GM19239 (cell line): Measurements from ENCODE around the gene PCBP3.

ENCODE experiments used
- DNase-seq: peaks from one replicate; pipeline ENCODE4 v3.0.0; 2011; ENCODE audit warnings: low spot score; ENCODE audit not compliant: insufficient read length
- FAIRE-seq: peaks from 2 replicates; lab custom pipeline; 2011; peaks lifted over from hg19 to GRCh38; lab: Jason Lieb, UNC

The PCBP3 gene

DNA sequence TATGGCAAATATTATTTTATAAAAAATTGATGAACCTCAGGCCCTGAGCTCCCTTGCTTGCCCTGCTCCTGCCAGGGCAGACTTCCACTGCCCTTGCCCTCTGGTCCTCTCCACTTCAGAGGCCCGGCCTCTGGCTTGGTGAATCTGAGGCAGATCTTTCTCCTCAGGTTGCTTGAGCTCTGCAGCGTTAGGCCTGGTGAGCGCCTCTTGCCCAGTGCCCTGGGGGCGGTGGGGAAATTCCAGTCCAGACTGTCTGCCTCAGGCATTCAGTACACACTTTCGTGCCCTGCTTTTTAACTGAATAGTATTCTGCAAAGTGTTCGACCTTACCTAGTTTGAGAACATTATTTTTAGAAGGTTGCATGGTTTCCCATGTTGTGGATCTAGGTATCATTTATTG, 98.2 kb downstream of the PCBP3 start:
- no peak for DNase-seq
- no peak for FAIRE-seq

DNA sequence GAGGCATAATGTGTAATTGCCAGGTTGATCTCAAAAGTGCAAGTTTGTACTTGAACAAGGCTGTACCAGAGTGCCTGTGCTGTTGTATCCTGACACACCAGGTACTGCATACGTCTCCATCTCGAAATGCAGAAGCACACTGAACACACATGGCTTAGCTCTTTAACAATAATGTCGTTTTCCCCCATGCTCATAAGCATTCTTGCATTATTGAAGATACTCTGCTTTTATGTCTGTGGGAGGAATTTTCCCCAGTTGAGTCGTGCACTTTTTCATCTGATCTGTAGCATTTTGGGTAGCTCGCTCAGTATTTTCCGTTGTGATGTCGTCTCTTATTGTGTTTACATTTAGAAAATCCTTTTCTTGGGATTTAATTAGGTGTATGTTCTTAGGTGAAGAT, 98.7 kb downstream of the PCBP3 start:
- no peak for DNase-seq
- FAIRE-seq, result no peak

DNA sequence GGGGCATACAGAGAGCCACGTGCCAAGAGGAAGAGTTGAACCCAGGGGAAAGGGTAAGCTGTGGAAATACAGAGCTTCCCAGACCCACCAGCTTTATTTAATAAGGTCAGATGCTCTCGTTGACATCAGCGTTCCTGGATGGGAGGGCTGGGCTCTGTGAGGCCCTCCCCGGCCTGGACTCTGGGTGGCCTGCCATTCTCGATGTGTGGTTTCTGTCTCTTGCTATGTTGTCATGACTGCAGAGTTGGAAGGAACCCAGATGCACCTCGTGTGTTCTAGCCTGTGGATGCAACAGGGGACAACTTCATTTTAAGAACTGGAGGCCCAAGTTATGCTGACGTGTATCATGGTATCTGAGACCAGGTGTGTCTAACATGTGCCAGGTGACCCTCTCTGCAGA, 101.7 kb downstream of the PCBP3 start:
- FAIRE-seq, result no peak
- DNase-seq, result no peak

DNA sequence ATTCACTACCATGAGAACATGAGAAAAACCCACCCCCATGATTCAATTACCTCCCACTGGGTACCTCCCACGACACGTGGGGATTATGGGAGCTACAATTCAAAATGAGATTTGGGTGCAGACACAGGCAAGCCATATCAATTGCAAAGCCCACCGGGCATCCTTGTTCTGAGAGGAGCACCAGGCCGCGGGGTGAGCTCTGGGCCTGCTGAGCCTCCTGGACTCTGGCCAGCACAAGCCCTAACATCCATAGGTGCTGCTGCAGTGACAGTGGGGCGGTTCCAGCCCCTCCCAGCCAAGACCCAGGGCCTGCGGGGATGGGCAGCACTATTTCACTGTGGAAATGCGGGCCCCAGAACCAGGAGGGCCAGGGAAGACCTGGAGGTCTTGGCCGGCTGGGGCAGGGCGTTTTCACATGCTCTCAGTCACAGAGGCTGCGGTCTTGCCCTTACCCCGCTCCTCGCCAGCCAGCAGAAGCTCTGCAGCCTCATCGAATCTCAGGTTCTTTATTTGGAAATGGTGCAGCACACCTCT, 103.8 kb downstream of the PCBP3 start:
- FAIRE-seq (no peak), DNase-seq (no peak)

DNA sequence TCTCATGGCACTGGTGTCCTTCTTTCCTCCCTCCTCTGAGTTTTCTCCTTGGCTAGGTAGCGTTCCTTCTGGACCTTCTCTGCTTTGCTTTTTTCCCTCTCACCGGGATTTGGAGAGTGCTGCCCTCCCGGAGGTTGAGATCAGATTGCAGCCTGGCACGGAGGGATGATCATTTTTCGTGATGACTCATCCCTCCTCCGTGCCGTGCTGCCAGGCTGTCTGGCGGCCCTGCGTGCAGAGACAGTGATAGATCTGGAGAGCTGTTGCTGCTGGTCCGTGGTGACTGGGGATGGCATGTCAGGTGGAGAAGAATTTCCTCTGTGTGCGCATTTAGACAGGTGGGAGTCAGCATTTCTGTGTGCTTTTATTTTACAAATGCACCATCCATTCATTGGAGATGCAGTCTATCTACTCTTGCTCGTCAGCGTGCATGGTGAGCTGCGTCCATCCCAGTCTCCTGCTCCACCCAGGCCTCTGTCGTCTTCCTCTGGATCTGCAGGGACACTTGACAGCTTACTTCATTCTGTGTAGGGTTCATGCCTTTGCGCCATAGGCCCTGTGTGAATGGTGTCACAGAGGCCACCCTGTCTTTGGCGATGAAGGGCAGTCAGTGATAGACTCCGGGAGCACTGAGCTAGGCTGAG, 104.4 kb downstream of the PCBP3 start:
- DNase-seq (no peak), FAIRE-seq (no peak)

DNA sequence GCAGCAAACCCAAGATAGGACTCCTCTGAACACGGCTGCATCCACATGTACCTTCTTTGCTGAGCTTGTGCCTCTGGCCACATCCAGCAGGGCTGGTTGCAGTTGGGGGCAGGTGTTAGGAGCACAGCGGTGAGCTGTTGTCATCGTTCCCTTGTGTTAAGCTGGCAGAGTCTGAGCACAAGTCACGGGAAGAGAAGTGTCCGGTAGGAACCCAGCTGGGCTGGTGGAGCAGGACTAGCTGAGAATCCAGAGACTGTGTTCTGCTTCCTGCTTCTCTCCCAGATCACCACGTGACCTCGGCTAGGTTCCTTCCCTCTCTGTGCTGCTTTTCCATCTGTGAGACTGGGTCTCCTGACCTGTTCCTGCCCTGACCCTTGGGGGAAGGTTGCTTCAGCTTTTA, 105.1 kb downstream of the PCBP3 start:
- DNase-seq, result no peak
- FAIRE-seq, result no peak

DNA sequence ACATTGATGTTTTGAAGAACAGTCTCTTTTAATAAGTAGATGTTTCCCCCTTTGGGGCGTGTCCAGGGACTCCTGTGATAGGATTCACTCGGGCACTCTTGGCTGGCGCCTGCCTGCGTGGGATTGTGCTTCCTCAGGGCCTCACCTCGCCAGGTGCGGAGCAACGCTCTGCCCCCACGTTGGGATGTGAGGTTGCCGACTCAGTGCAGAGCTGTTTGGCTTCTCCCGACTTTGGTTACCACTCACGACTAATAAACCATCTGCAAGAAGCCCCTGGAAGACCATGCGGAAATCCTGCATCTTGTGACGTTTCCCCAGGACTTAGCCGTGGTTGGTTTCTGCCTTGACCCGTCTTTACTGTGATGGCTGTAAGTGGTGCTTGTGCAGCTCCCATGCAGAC, 106.4 kb downstream of the PCBP3 start:
- FAIRE-seq (no peak), DNase-seq (no peak)

DNA sequence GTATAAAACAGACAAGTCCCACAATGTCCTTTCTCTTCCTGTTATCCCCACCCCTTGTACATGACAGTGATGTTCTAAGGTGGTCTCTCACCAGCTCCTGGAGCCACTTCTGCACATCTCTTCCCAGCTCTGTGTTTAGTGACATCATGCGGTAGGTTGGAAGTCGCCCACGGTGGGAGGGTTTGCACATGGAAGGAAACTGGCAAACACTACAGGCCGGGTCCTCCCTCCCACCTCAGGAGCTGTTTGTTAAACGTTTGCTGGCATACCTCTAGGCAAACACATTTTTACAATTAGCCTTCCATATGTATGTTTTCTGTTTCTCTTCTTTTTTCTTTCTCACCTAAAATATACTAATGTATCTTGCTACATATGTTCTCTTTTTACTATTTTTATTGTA, 107.4 kb downstream of the PCBP3 start:
- no peak for DNase-seq

DNA sequence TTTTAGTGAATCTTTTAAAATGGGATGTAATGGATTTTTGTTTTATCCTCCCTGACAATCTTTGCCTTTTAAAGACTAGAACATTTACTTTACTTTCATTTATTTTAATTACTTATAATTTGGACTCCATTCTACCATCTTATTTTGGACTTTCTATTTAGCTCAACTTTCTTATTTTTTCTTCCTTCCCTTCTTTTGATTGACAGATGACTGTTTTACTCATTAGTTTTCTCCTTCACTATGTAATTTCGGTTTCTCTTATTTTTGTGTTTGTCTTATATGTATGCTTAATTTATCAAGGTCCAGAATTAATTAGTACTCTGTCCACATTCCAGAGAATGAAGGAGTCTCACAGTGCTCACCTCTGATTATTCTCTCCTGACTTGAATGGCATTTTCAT, 109.9 kb downstream of the PCBP3 start:
- DNase-seq (no peak), FAIRE-seq (no peak)

More for the DNA sequence above, 107.4 kb downstream of the PCBP3 start:
- no peak for FAIRE-seq

DNA sequence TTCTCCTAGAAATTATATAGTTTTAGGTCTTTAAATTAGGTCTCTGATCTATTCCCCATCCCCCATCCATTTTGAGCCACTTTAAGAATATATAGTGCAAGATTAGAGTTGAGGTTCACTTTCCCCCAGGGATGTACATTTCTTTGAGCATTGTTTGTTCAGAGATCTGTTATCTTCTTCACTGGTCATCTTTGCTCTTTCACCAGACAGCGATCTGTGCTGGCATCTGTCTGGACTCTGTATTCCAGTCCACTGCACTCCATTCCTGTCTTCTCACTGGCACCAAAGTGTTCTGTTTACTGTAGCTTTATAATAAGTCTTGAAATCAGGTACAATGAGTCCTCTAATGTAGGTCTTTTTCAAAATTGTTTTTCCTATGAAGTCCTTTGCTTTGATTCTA, 112.5 kb downstream of the PCBP3 start:
- FAIRE-seq, result no peak
- no peak for DNase-seq

DNA sequence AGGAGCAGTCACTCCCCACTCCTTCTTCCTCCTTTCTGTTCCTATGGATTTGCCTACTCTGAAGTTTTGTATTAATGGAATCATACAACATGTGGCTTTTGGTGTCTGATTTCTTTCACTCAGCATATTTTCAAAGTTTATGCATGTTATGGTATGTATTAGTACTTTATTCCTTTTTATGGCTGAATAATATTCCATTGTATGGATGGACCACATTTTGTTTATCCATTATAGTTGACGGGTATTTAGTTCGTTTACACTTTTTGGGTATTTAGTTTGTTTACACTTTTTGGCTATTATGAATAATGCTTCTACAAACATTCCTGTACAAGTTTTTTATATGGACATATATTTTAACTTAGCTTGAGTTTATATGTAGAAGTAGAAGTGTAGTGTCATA, 113.1 kb downstream of the PCBP3 start:
- no peak for DNase-seq
- no peak for FAIRE-seq

DNA sequence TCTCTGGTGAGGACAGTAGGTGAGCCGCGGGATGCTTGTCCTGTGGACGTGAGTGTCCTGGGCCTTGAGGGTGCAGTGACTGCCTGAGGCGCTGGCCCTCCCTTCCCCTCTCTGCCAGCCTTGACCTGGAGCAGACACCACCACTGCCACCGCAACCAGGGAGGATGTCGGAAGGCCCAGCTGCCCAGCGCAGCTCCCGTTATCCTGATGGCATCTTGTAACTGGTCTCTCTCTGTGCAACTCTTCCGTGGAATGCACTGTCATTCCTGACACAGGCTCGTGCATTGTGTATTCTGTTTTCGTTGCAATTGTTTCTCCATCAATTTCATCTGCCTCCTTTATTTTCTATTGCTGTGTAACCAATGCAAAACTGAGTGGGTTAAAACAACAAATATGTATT, 118.2 kb downstream of the PCBP3 start:
- DNase-seq, result no peak
- FAIRE-seq, result no peak

DNA sequence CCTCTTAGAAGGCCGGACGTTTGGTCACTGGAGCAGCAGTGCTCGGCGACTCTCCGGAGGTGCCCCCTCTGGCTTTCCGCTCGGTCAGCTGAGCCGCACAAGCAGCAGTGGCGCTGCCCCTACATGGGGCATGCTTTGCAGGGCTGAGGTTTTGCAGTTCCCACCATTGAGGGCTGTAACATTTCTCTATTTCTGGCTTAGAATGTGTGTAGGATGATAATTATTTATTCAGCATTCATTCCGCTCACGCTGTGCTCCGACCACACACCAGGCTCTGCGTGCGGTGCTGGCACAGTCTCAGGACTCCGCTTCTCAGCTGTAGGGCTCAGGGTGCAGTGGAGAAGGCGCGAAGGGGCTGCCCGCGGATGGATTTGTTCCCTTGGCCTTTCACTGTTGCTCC, 119.5 kb downstream of the PCBP3 start:
- no peak for FAIRE-seq
- DNase-seq, result no peak

DNA sequence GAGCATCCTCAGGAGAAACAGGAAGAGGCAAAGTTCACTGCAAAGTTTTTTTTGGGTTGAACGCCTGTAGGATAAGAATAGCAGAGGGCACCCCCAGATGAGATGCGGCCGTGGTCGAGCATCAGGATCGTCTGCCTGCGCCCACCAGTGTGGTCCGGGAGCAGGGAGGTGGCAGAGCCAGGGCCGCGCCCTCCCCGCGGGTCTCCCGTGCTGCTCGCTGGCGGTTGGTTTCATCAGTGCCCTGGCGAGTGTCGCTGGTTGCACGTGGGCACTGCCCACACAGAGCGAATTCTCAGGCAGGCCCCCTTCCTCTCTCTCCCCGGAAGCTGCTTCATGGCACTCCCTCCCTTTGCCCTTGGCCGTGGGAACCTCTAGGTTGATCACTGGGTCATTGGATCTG, 120.0 kb downstream of the PCBP3 start:
- FAIRE-seq, result no peak
- DNase-seq, result no peak

DNA sequence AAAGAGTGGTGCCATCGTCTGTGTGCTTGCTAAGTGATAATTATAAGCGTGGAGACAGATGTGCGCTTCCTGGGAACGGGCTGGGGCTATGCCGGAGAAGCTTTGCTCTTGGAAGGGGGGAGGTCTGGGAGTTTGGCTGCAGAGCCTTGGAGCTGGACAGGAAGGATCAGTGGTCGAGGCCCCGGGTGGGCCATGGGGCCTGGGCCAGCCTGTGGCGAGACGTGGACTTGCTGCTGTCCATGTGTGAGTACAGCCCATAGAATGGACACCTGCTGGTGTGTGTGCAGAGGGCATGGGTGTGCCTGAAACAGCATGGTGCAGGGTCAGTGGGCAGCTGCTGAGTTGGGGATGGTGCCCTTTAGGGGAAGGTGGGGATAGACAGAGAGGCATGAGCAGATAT, 121.3 kb downstream of the PCBP3 start:
- FAIRE-seq (no peak), DNase-seq (no peak)

DNA sequence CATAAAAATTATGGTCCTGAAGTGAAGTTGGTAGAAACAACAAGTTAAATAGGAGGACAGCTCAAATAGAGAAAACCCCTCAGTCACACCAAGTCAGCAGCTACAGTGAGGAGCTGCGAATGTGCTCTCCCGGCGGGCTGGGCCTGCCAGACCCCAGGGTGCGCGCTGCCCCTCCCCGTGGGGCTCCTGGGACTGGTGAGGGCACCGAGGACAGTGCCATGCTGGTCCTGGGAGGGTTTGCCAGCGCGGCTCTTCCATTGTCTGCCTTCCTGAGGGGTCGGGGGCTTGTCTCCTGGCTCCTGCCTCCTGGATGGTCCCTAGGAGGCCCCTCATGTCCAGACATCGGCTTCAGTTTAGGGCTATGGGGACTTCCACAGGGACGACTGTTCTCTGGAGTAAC, 121.8 kb downstream of the PCBP3 start:
- DNase-seq, result no peak
- no peak for FAIRE-seq

DNA sequence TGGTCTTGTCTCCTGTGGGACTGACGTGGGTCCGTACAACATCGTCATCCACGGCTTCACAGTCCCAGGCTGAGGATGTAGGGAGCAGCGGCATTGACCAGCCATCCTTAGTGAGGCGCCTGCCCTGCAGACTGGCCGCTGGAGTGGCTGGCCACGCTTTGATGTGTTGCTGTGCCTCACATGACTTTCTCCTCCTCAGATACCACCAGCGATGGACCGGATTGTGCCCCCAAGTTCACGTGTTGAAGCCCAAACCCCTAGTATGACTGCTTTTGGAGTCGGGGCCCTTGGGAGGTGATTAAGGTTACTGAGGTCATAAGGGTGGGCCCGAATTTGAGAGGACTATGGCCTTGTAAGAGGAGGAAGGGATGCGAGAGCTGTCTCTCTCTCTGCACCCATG, 122.5 kb downstream of the PCBP3 start:
- FAIRE-seq (no peak), DNase-seq (no peak)

DNA sequence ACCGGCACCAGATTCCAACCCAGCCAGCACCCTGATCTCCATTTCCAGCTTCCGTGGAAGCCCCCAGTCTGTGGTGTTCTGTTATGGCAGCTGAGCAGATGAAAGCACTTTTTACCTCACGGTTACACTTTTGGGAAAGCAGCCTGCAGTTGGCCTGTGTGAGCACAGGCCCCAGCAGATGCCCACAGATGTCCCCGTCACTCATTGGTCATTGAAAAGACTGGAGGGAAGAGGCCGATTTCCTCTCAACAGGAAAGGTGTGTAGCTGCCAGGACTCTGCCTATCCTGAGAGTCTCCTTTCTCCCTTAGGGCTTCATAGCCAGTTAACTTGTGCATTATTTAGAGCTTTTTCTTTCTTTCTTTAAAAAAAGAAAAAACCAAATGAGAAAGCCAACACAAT, 123.0 kb downstream of the PCBP3 start:
- FAIRE-seq (no peak), DNase-seq (no peak)

DNA sequence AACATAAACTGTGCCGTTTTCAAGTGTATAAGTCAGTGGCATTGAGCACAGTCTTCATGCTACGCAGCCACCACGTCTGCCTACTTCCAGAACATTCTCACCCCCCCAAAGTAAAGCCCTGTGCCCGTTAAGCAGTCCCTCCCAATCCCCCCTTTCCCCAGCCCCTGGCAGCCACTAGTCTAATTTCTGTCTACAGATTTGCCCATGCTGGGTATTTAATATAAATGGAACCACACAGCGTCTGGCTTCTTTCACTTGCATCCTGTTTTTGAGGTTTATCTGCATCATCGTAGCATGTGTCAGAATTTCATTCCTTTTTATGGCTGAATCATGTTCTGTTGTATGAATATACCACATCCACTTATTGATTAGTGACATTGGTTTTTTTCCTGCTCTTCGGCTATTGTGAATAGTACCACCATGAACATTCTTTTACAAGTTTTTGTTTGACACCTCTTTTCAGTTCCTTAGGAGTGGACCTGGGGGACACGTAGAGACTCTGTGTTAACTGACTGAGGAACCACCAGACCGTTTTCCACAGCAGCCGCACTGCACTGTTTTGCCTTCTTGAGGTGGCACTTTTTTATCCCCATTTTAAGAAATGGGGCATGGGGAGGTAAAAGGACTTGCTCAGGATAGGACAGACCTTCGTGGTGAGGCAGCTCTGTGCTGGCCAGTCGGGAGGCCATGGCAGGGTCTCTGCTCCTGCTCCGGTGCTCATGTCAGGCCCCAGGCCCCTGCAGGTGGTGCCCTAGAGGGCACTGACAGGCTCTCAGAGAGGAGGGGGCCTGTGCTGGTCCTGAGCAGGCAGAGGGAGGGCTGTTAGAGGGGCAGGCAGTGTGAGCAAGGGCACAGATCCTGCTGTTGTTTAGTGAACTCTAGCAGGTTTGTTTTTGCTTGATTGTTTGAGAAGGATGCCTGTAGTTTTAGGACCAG, 123.8 kb downstream of the PCBP3 start:
- FAIRE-seq (no peak), DNase-seq (no peak)

DNA sequence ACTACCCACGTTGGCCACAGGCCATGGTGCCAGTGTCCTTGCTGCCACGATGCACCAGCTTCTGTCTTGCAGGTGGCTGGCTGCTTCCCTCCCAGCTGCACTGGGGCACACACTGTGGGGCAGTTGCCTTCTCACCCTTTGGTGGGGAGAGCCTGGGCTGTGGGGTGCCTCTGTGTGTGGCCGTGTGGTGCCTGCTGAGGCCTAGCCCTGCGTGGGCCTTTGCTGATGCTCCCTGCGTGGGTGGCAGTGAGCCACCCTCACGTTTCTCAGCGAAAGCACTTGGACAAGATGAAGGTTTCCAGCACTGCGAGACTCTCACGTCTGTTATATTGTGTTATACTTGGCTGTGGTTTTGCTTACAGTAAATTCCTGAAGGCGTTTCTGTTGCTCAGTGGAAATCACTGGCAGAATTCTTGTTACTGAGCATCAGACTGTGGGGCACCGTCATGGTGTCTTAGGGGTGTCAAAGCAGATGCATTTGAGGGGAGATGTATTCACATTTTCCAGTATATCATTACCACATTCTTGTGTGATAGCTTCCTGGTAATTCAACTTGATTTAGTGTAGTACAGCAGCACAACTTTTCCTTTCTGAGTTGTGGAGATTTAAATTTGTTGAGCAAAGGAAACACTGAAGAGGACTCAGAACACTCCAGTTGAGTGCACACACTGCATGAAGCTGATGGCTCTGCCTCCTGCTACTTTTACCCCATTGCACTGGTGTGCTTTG, 124.7 kb downstream of the PCBP3 start:
- FAIRE-seq (no peak), DNase-seq (no peak)

DNA sequence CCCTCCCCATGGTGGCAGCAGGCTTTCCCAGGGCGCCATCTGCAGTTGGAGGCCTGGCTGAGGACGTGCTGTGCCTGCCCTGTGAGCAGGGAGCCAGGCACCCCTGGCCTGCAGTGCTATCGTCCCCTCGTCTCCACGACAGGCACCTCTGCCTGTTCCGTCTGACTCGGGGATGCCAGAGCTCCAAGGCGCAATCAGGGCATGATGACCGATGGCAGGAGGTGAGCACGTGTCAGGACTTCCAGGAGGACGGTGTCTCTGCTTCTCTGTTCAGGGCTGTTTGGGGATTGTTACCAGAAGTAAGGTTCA, 125.2 kb downstream of the PCBP3 start:
- FAIRE-seq (no peak), DNase-seq (no peak)
